Eye (tissue), 1 donor: ENCODE data around the gene TSTD2.
"Not testable (repeated sequence)": the region's sequence is repeated elsewhere in the genome, so short reads cannot be mapped to it uniquely, and the experiment has no call there.

Experiments
- DNase-seq: peaks from one replicate; pipeline ENCODE4 v3.0.0-alpha.2; 2015

The TSTD2 gene

GRCh38 chr9:97581590-97581989, 51.6 kb downstream of the TSTD2 start:
- DNase-seq: not testable (repeated sequence)

- DNase-seq: no peak
Observed at GRCh38 chr9:97579914-97580313, 53.3 kb downstream of the TSTD2 start.

GRCh38 chr9:97578846-97579245, 54.3 kb downstream of the TSTD2 start:
- DNase-seq: no peak

GRCh38 chr9:97577051-97577450, 56.1 kb downstream of the TSTD2 start:
- DNase-seq: no peak

GRCh38 chr9:97575673-97576200, 57.4 kb downstream of the TSTD2 start:
- no peak for DNase-seq

- not testable (repeated sequence) for DNase-seq
Observed at GRCh38 chr9:97574921-97575672, 58.1 kb downstream of the TSTD2 start.

GRCh38 chr9:97574101-97574571, 59.0 kb downstream of the TSTD2 start:
- not testable (repeated sequence) for DNase-seq

GRCh38 chr9:97573482-97574073, 59.6 kb downstream of the TSTD2 start:
- no peak for DNase-seq

- no peak for DNase-seq
Observed at GRCh38 chr9:97572892-97573365, 60.2 kb downstream of the TSTD2 start.

GRCh38 chr9:97572196-97572891, 60.8 kb downstream of the TSTD2 start:
- no peak for DNase-seq

- no peak for DNase-seq
Observed at GRCh38 chr9:97571664-97572063, 61.5 kb downstream of the TSTD2 start.

- DNase-seq: no peak
Observed at GRCh38 chr9:97570899-97571298, 62.3 kb downstream of the TSTD2 start.

- no peak for DNase-seq
Observed at GRCh38 chr9:97568461-97569275, 64.5 kb downstream of the TSTD2 start.

GRCh38 chr9:97567894-97568202, 65.3 kb downstream of the TSTD2 start:
- no peak for DNase-seq

GRCh38 chr9:97567182-97567893, 65.8 kb downstream of the TSTD2 start:
- no peak for DNase-seq

GRCh38 chr9:97565262-97565661, 67.9 kb downstream of the TSTD2 start:
- DNase-seq: no peak

GRCh38 chr9:97564291-97565175, 68.6 kb downstream of the TSTD2 start:
- peak; percentile 50 for DNase-seq

- DNase-seq: no peak
Observed at GRCh38 chr9:97563458-97564135, 69.6 kb downstream of the TSTD2 start.

GRCh38 chr9:97562542-97562941, 70.6 kb downstream of the TSTD2 start:
- no peak for DNase-seq

- no peak for DNase-seq
Observed at GRCh38 chr9:97561501-97561900, 71.7 kb downstream of the TSTD2 start.
